IMR-90 (cell line): Measurements from ENCODE around the gene MCF2L. TPM values are rescaled to one million over a fixed set of nuclear protein-coding genes. Genes with fewer than 3 reads are reported as not detected.
A peak's percentile ranks its signal among the peaks of the same experiment; 100 is the strongest.

ENCODE experiments used
- ATAC-seq: fragments of 200-7000 bp; cut with Tn5 transposase; 2 replicates; pipeline ENCODE4 v1.9.1; 2020; ENCODE audit warnings: low read depth, mild to moderate bottlenecking, moderate library complexity
- BruUV-seq: library from RNA; stranded (reverse); fragments of 400-500 nt; replicated peaks from 2 replicates; lab custom pipeline; 2021; lab: Mats Ljungman, UMichigan
- CTCF ChIA-PET: fragments of 300-600 bp; formaldehyde crosslinking; extraction: SDS; loops from one replicate; lab custom pipeline; 2021; ENCODE audit warnings: antibody characterized with exemption; lab: Yijun Ruan, JAX
- POLR2A ChIA-PET: fragments of 300-600 bp; sonication (Branson Sonifier 250); formaldehyde crosslinking; loops from one replicate; lab custom pipeline; 2022; ENCODE audit warnings: antibody characterized with exemption; ENCODE audit not compliant: unreplicated experiment; lab: Charles Lee
- DNase-seq: peaks from one replicate; pipeline ENCODE4 v3.0.0; 2013
- H2AFZ ChIP-seq: replicated peaks from 2 replicates; pipeline ENCODE3; 2013; ENCODE audit warnings: low read length, mild to moderate bottlenecking; ENCODE audit not compliant: poor library complexity
- H2AK5ac ChIP-seq: 2 replicates; pipeline ENCODE4 v1.6.1; 2013; ENCODE audit warnings: low read depth, low read length, inconsistent platforms
- H2AK9ac ChIP-seq: replicated peaks from 2 replicates; pipeline ENCODE3; 2013; ENCODE audit warnings: mild to moderate bottlenecking, low read depth, low read length, moderate library complexity; ENCODE audit not compliant: poor library complexity
- H2BK120ac ChIP-seq: 2 replicates; pipeline ENCODE4 v1.6.1; 2013; ENCODE audit warnings: low read depth, low read length, inconsistent platforms
- H2BK15ac ChIP-seq: 3 replicates; pipeline ENCODE4 v1.6.1; 2013; ENCODE audit warnings: low read depth, low read length, inconsistent platforms
- H2BK20ac ChIP-seq: 2 replicates; pipeline ENCODE4 v1.6.1; 2013; ENCODE audit warnings: low read depth, mild to moderate bottlenecking, inconsistent platforms, low read length, moderate library complexity
- H2BK5ac ChIP-seq: 2 replicates; pipeline ENCODE4 v1.6.1; 2013; ENCODE audit warnings: mild to moderate bottlenecking, low read depth, low read length, inconsistent platforms; ENCODE audit not compliant: poor library complexity, severe bottlenecking
- H3K14ac ChIP-seq: replicated peaks from 2 replicates; pipeline ENCODE4 v1.6.1; 2013; ENCODE audit warnings: low read depth, low read length, inconsistent platforms
- H3K18ac ChIP-seq: 2 replicates; pipeline ENCODE4 v1.6.1; 2013; ENCODE audit warnings: low read depth, low read length, control low read depth
- H3K23ac ChIP-seq: 2 replicates; pipeline ENCODE4 v1.6.1; 2013; ENCODE audit warnings: low read depth, low read length, inconsistent platforms
- H3K27ac ChIP-seq: 2 replicates; pipeline ENCODE4 v1.5.1; 2013; ENCODE audit warnings: mild to moderate bottlenecking, control low read depth, low read length; ENCODE audit not compliant: insufficient read depth
- H3K27me3 ChIP-seq: 2 replicates; pipeline ENCODE4 v1.6.1; 2013; ENCODE audit warnings: low read length; ENCODE audit not compliant: control insufficient read depth, insufficient read depth
- H3K36me3 ChIP-seq: 2 replicates; pipeline ENCODE4 v1.6.1; 2013; ENCODE audit warnings: low read length, mixed read lengths; ENCODE audit not compliant: control insufficient read depth, insufficient read depth
- H3K4ac ChIP-seq: 2 replicates; pipeline ENCODE4 v1.6.1; 2013; ENCODE audit warnings: low read depth, low read length, inconsistent platforms
- H3K4me1 ChIP-seq: 2 replicates; pipeline ENCODE4 v1.6.1; 2013; ENCODE audit warnings: low read length, mixed read lengths; ENCODE audit not compliant: control insufficient read depth, insufficient read depth
- H3K4me2 ChIP-seq: 2 replicates; pipeline ENCODE4 v1.6.1; 2013; ENCODE audit warnings: low read depth, mild to moderate bottlenecking, control low read depth, low read length, moderate library complexity
- H3K4me3 ChIP-seq: 2 replicates; pipeline ENCODE4 v1.5.1; 2013; ENCODE audit warnings: low read depth, mild to moderate bottlenecking, control low read depth, low read length, moderate library complexity; ENCODE audit not compliant: insufficient read depth
- H3K56ac ChIP-seq: 2 replicates; pipeline ENCODE4 v1.6.1; 2013; ENCODE audit warnings: low read length, inconsistent platforms; ENCODE audit not compliant: insufficient read depth; ENCODE audit errors: extremely low read depth
- H3K79me1 ChIP-seq, 2 experiments: 2 replicates each; pipeline ENCODE4 v1.6.1; 2013; ENCODE audit warnings: low read length in 2 of 2, inconsistent platforms in 1 of 2, low read depth in 1 of 2
- H3K9ac ChIP-seq: 2 replicates; pipeline ENCODE4 v1.6.1; 2013; ENCODE audit warnings: low read depth, low read length, control low read depth
- H3K9me1 ChIP-seq: 2 replicates; pipeline ENCODE4 v1.6.1; 2013; ENCODE audit warnings: low read length, inconsistent platforms; ENCODE audit not compliant: insufficient read depth
- H3K9me3 ChIP-seq: 2 replicates; pipeline ENCODE4 v1.6.1; 2013; ENCODE audit warnings: low read length; ENCODE audit not compliant: control insufficient read depth, insufficient read depth
- H4K20me1 ChIP-seq: 2 replicates; pipeline ENCODE4 v1.6.1; 2013; ENCODE audit warnings: low read length, inconsistent platforms; ENCODE audit not compliant: insufficient read depth
- H4K5ac ChIP-seq: 2 replicates; pipeline ENCODE4 v1.6.1; 2013; ENCODE audit warnings: mild to moderate bottlenecking, low read depth, low read length, control low read depth
- H4K8ac ChIP-seq, 2 experiments: 2 replicates each; pipeline ENCODE4 v1.6.1; 2013; ENCODE audit warnings: low read depth in 2 of 2, low read length in 2 of 2, control low read depth in 1 of 2, inconsistent platforms in 1 of 2
- H4K91ac ChIP-seq: 2 replicates; pipeline ENCODE4 v1.6.1; 2013; ENCODE audit warnings: low read depth, low read length, inconsistent platforms; ENCODE audit not compliant: insufficient read depth
- BHLHE40 ChIP-seq: fragments of 150-350 bp; IDR thresholded peaks from 2 replicates; pipeline ENCODE4 v1.6.1; 2016; ENCODE audit warnings: mild to moderate bottlenecking, low read depth, low read length
- CEBPB ChIP-seq: IDR thresholded peaks from 2 replicates; pipeline ENCODE4 v1.6.1; 2012; ENCODE audit warnings: low read depth, low read length, improper control_type of control experiment
- CHD1 ChIP-seq: IDR thresholded peaks from 2 replicates; pipeline ENCODE4 v1.6.1; 2012; ENCODE audit warnings: low read depth, low read length, improper control_type of control experiment
- CTCF ChIP-seq: conservative IDR thresholded peaks from 2 replicates; pipeline ENCODE4 v1.5.1; 2012; ENCODE audit warnings: mild to moderate bottlenecking, low read depth, low read length, improper control_type of control experiment
- ELK1 ChIP-seq: fragments of 150-350 bp; IDR thresholded peaks from 2 replicates; pipeline ENCODE4 v1.6.1; 2016; ENCODE audit warnings: low read depth, mild to moderate bottlenecking, low read length, moderate library complexity, borderline replicate concordance
- FOS ChIP-seq: fragments of 150-350 bp; IDR thresholded peaks from 2 replicates; pipeline ENCODE4 v1.6.1; 2016; ENCODE audit warnings: low read depth, low read length
- MAFK ChIP-seq: IDR thresholded peaks from 2 replicates; pipeline ENCODE4 v1.6.1; 2012; ENCODE audit warnings: low read depth, low read length, improper control_type of control experiment
- MAZ ChIP-seq: IDR thresholded peaks from 2 replicates; pipeline ENCODE4 v1.6.1; 2012; ENCODE audit warnings: low read depth, mild to moderate bottlenecking, low read length, improper control_type of control experiment, moderate library complexity, borderline replicate concordance
- MXI1 ChIP-seq: IDR thresholded peaks from 2 replicates; pipeline ENCODE4 v1.6.1; 2012; ENCODE audit warnings: low read depth, mild to moderate bottlenecking, low read length, moderate library complexity, borderline replicate concordance
- NFE2L2 ChIP-seq: fragments of 150-350 bp; IDR thresholded peaks from 2 replicates; pipeline ENCODE4 v1.6.1; 2016; ENCODE audit warnings: low read depth, mild to moderate bottlenecking, low read length
- POLR2A ChIP-seq: IDR thresholded peaks from 2 replicates; pipeline ENCODE4 v1.6.1; 2012; ENCODE audit warnings: mild to moderate bottlenecking, low read depth, low read length
- RAD21 ChIP-seq: IDR thresholded peaks from 2 replicates; pipeline ENCODE4 v1.6.1; 2012; ENCODE audit warnings: low read length, improper control_type of control experiment
- RCOR1 ChIP-seq: IDR thresholded peaks from 2 replicates; pipeline ENCODE4 v1.6.1; 2012; ENCODE audit warnings: mild to moderate bottlenecking, low read length, improper control_type of control experiment; ENCODE audit not compliant: insufficient replicate concordance
- RFX5 ChIP-seq: IDR thresholded peaks from 2 replicates; pipeline ENCODE4 v1.8.0; 2012; ENCODE audit warnings: low read depth, mild to moderate bottlenecking, low read length, moderate library complexity
- SMC3 ChIP-seq: fragments of 150-350 bp; IDR thresholded peaks from 2 replicates; pipeline ENCODE4 v1.6.1; 2016; ENCODE audit warnings: low read depth, mild to moderate bottlenecking, antibody characterized with exemption, low read length, moderate library complexity
- USF2 ChIP-seq: fragments of 150-350 bp; IDR thresholded peaks from 2 replicates; pipeline ENCODE4 v1.6.1; 2017; ENCODE audit warnings: mild to moderate bottlenecking, antibody characterized with exemption, low read length, low read depth
- WGBS, 2 experiments: methylation state at CpG; one replicate each; pipeline versions ENCODE4 v1.1.5 to v1.1.7; 2013; ENCODE audit warnings: missing lambda C conversion rate in 2 of 2; ENCODE audit not compliant: insufficient read length in 1 of 2; ENCODE audit errors: extremely low coverage in 2 of 2; 5-methylcytosine and 5-hydroxymethylcytosine counted together
- dilution Hi-C: fragments of 300-500 bp; cut with HindIII; formaldehyde crosslinking; loops from one replicate; pipeline ENCODE4 v1.14.3; 2018; ENCODE audit warnings: low sequenced_read_pairs; ENCODE audit not compliant: unreplicated experiment
- in situ Hi-C: fragments of 300-500 bp; cut with MboI; formaldehyde crosslinking; loops from 3 replicates; pipeline ENCODE4 v1.14.3; 2019; ENCODE audit warnings: low sequenced_read_pairs, inconsistent platforms, mixed read lengths
- intact Hi-C: fragments of 100-400 bp; cut with micrococcal nuclease; formaldehyde crosslinking; loops from 2 replicates; pipeline ENCODE4 v1.10.0; 2022
- polyA plus RNA-seq, 3 experiments: library from polyadenylated mRNA; depleted of rRNA; stranded (reverse); fragments of >200 nt; gene quantifications; 2 replicates each; pipeline ENCODE4 v1.2.3, GENCODE V29; 2012; ENCODE audit warnings: low replicate concordance in 1 of 3
- total RNA-seq: library from RNA; depleted of rRNA; stranded (reverse); fragments of >200 nt; gene quantifications from 2 replicates; pipeline ENCODE4 v1.2.3, GENCODE V29; 2012

Gene MCF2L
- total and polyA plus RNA-seq, 2 of the 4 experiments (the other 2 are of a cell fraction), result 0.18 TPM; not detected in 1

GRCh38 chr13:113043001-113043630, 74.1 kb downstream of the MCF2L start:
- ATAC-seq, result no peak
- H3K9ac ChIP-seq, result no peak overlapping the region
- H2BK15ac ChIP-seq, result no peak overlapping the region
- no peaks in the 10 kb centered on the region for H3K9me1 ChIP-seq
- H2AFZ ChIP-seq, result peak overlapping the region; percentile 21
- H4K91ac ChIP-seq, result no peak overlapping the region
- intact Hi-C loops, result no loop called here
- H2AK9ac ChIP-seq, result no peak overlapping the region
- no peak overlapping the region for H3K56ac ChIP-seq
- H4K8ac ChIP-seq, result no peak overlapping the region
- H3K18ac ChIP-seq, result no peak overlapping the region
- H3K14ac ChIP-seq, result no peak overlapping the region
- H3K79me1 ChIP-seq, result no peaks in the 10 kb centered on the region
- no peak overlapping the region for H2BK120ac ChIP-seq
- 86% methylated on average over 4 of the region's 20 CpGs; no CpG with 5 or more reads in 1 of the 2 experiments for WGBS, 2 experiments
- CTCF ChIA-PET, result interaction anchor here (1.1 kb wide), 1 partner anchor 265 kb away, joined by 3 read pairs; no protein-coding TSS in a partner anchor
- BruUV-seq, result no TSS peak
- H4K20me1 ChIP-seq, result no peaks in the 10 kb centered on the region
- no peak overlapping the region for H2BK20ac ChIP-seq
- no peak for TF ChIP-seq CHD1
- no peak for TF ChIP-seq RAD21
- TF ChIP-seq POLR2A, result no peak
- TF ChIP-seq SMC3, result no peak
- no peak for TF ChIP-seq CEBPB
- TF ChIP-seq ELK1, result no peak
- TF ChIP-seq MXI1, result no peak
- TF ChIP-seq FOS, result no peak
- no peak for TF ChIP-seq BHLHE40
- TF ChIP-seq MAFK, result no peak
- no peak for TF ChIP-seq CTCF
- no peak for TF ChIP-seq RCOR1
- TF ChIP-seq RFX5, result no peak
- no peak for TF ChIP-seq MAZ
- TF ChIP-seq USF2, result no peak
- no peak for TF ChIP-seq NFE2L2
- H2BK5ac ChIP-seq, result no peak overlapping the region
- POLR2A ChIA-PET, result no interaction called here
- in situ Hi-C loops, result no loop called here
- dilution Hi-C loops, result no loop called here
- H2AK5ac ChIP-seq, result no peak overlapping the region
- H3K4me2 ChIP-seq, result no peak overlapping the region
- no peak overlapping the region for H4K5ac ChIP-seq
- no peaks in the 10 kb centered on the region for H3K9me3 ChIP-seq
- no peaks in the 10 kb centered on the region for H3K36me3 ChIP-seq
- no peak overlapping the region for H3K4me3 ChIP-seq
- no peak overlapping the region for H3K27ac ChIP-seq
- H3K4ac ChIP-seq, result no peak overlapping the region
- DNase-seq, result no peak
- H3K23ac ChIP-seq, result no peak overlapping the region
- peaks cover 55% of the 10 kb centered on the region for H3K27me3 ChIP-seq
- no peaks in the 10 kb centered on the region for H3K4me1 ChIP-seq
